HepG2 (cell line): ENCODE results near the gene SEMA3F. TPM values are rescaled to one million over a fixed set of nuclear protein-coding genes. Genes with fewer than 3 reads are reported as not detected.

Source experiments
- ATAC-seq: fragments of 200-7000 bp; cut with Tn5 transposase; 3 replicates; pipeline ENCODE4 v1.9.1; 2020; ENCODE audit warnings: mild to moderate bottlenecking, moderate library complexity
- BruUV-seq: library from RNA; stranded (reverse); fragments of 400-500 nt; replicated peaks from 2 replicates; lab custom pipeline; 2021; lab: Mats Ljungman, UMichigan
- CTCF ChIA-PET: fragments of 300-600 bp; formaldehyde crosslinking; extraction: SDS; loops from one replicate; lab custom pipeline; 2021; ENCODE audit warnings: low total read pairs, inconsistent platforms, low intra/inter-chr PET ratio; lab: Yijun Ruan, JAX
- POLR2A ChIA-PET: fragments of 350-600 bp; sonication (Branson Sonifier 250); formaldehyde crosslinking; loops from one replicate; lab custom pipeline; 2020; ENCODE audit warnings: antibody characterized with exemption, inconsistent platforms; lab: Yijun Ruan, JAX
- DNase-seq: peaks from one replicate; pipeline ENCODE4 v3.0.0-alpha.2; 2015; ENCODE audit warnings: low spot score
- FAIRE-seq: peaks from 3 replicates; lab custom pipeline; 2011; peaks lifted over from hg19 to GRCh38; lab: Jason Lieb, UNC
- H2AFZ ChIP-seq: one replicate; pipeline ENCODE4 v1.6.1; 2011; ENCODE audit warnings: low read length, inconsistent platforms
- H3K27ac ChIP-seq: fragments of 300-600 bp; 3 replicates; pipeline ENCODE4 v1.8.0; 2011; ENCODE audit warnings: mixed run types, mild to moderate bottlenecking, mixed read lengths, low read length, inconsistent platforms; ENCODE audit not compliant: insufficient read depth; ENCODE audit errors: extremely low read length
- H3K27me3 ChIP-seq, 2 experiments: fragments of 200-600 bp in 1 of 2; 2 replicates in 1 of 2; 3 replicates in 1 of 2; pipeline versions ENCODE4 v1.6.0 to v1.8.0; 2011; ENCODE audit warnings: low read length in 2 of 2, mild to moderate bottlenecking in 2 of 2, moderate library complexity in 2 of 2, inconsistent platforms in 1 of 2; ENCODE audit not compliant: insufficient read depth in 2 of 2, control insufficient read depth in 1 of 2
- H3K36me3 ChIP-seq, 2 experiments: fragments of 200-600 bp in 1 of 2; replicated peaks in 1 of 2; 2 replicates in 1 of 2; 3 replicates in 1 of 2; pipeline versions ENCODE4 v1.5.1 to v1.8.0; 2011; ENCODE audit warnings: low read length in 2 of 2, inconsistent platforms in 1 of 2; ENCODE audit not compliant: insufficient read depth in 2 of 2, control insufficient read depth in 1 of 2
- H3K4me1 ChIP-seq: 2 replicates; pipeline ENCODE4 v1.5.1; 2012; ENCODE audit warnings: low read length, inconsistent platforms; ENCODE audit not compliant: insufficient read depth
- H3K4me2 ChIP-seq: 2 replicates; pipeline ENCODE4 v1.6.0; 2011; ENCODE audit warnings: low read depth, low read length, inconsistent platforms
- H3K4me3 ChIP-seq, 3 experiments: fragments of 200-600 bp in 1 of 3; sonication (generic), shearing (Covaris generic) in 1 of 3; replicated peaks in 1 of 3; 2 replicates each; pipeline ENCODE4 v1.5.1; 2011 to 2016; ENCODE audit warnings: low read length in 3 of 3, inconsistent platforms in 2 of 3, low read depth in 2 of 3, mild to moderate bottlenecking in 2 of 3, control low read depth in 1 of 3, mixed read lengths in 1 of 3; ENCODE audit not compliant: insufficient read depth in 1 of 3
- H3K79me2 ChIP-seq: one replicate; pipeline ENCODE4 v1.6.1; 2011; ENCODE audit warnings: low read length, inconsistent platforms; ENCODE audit not compliant: insufficient read depth
- H3K9ac ChIP-seq: 2 replicates; pipeline ENCODE4 v1.6.0; 2011; ENCODE audit warnings: mild to moderate bottlenecking, low read depth, low read length, inconsistent platforms; ENCODE audit not compliant: insufficient read depth
- H3K9me3 ChIP-seq: 2 replicates; pipeline ENCODE4 v1.5.1; 2012; ENCODE audit warnings: mild to moderate bottlenecking, low read length
- H4K20me1 ChIP-seq: 2 replicates; pipeline ENCODE4 v1.6.0; 2011; ENCODE audit warnings: inconsistent platforms, mild to moderate bottlenecking, low read length, moderate library complexity; ENCODE audit not compliant: insufficient read depth
- BCL3 ChIP-seq: sonication (generic); formaldehyde crosslinking; IDR thresholded peaks from 2 replicates; pipeline ENCODE4 v1.5.1; 2020; ENCODE audit warnings: mild to moderate bottlenecking, missing genetic modification reagents, moderate library complexity
- CENPT ChIP-seq: sonication (generic); formaldehyde crosslinking; IDR thresholded peaks from 2 replicates; pipeline ENCODE4 v1.8.0; 2022; ENCODE audit warnings: low read depth, mild to moderate bottlenecking, moderate library complexity, missing genetic modification reagents
- IRF9 ChIP-seq: sonication (generic); formaldehyde crosslinking; IDR thresholded peaks from 2 replicates; pipeline ENCODE4 v1.8.0; 2022; ENCODE audit warnings: missing genetic modification reagents, mild to moderate bottlenecking, borderline replicate concordance
- RARA ChIP-seq: IDR thresholded peaks from 2 replicates; pipeline ENCODE4 v1.6.1; 2016; ENCODE audit warnings: missing genetic modification reagents, missing compliant biosample characterization
- SNRNP70 ChIP-seq: fragments of 200-400 bp; formaldehyde crosslinking; IDR thresholded peaks from 2 replicates; pipeline ENCODE4 v1.6.1; 2017; ENCODE audit warnings: mild to moderate bottlenecking, low read depth, low read length, moderate library complexity
- SRSF9 ChIP-seq: fragments of 200-400 bp; formaldehyde crosslinking; IDR thresholded peaks from 2 replicates; pipeline ENCODE4 v1.6.1; 2018; ENCODE audit warnings: borderline replicate concordance, mild to moderate bottlenecking, low read depth, low read length; ENCODE audit not compliant: insufficient read depth, poor library complexity, severe bottlenecking
- ZNF124 ChIP-seq: sonication (generic); formaldehyde crosslinking; IDR thresholded peaks from 2 replicates; pipeline ENCODE4 v1.4.0; 2020; ENCODE audit warnings: missing genetic modification reagents
- ZNF30 ChIP-seq: sonication (generic); formaldehyde crosslinking; IDR thresholded peaks from 2 replicates; pipeline ENCODE4 v1.5.0; 2020; ENCODE audit warnings: mild to moderate bottlenecking, missing genetic modification reagents
- ZNF350 ChIP-seq: sonication (generic); formaldehyde crosslinking; IDR thresholded peaks from 2 replicates; pipeline ENCODE4 v1.4.0; 2020; ENCODE audit warnings: mild to moderate bottlenecking, low read depth, missing genetic modification reagents, borderline replicate concordance
- ZNF441 ChIP-seq: sonication (generic); formaldehyde crosslinking; IDR thresholded peaks from 2 replicates; pipeline ENCODE4 v1.7.0; 2021; ENCODE audit warnings: missing genetic modification reagents, borderline replicate concordance
- ZNF710 ChIP-seq: sonication (generic); formaldehyde crosslinking; IDR thresholded peaks from 2 replicates; pipeline ENCODE4 v1.5.0; 2020; ENCODE audit warnings: mild to moderate bottlenecking, missing genetic modification reagents, borderline replicate concordance
- ZNF768 ChIP-seq: sonication (generic); formaldehyde crosslinking; IDR thresholded peaks from 2 replicates; pipeline ENCODE4 v1.4.0; 2020; ENCODE audit warnings: missing genetic modification reagents
- ZNF883 ChIP-seq: sonication (generic); formaldehyde crosslinking; IDR thresholded peaks from 2 replicates; pipeline ENCODE4 v1.5.1; 2020; ENCODE audit warnings: mild to moderate bottlenecking, missing genetic modification reagents; ENCODE audit errors: not compliant biosample characterization
- WGBS: methylation state at CpG from one replicate; pipeline ENCODE4 v1.1.6; 2017; ENCODE audit warnings: low lambda C conversion rate; 5-methylcytosine and 5-hydroxymethylcytosine counted together
- in situ Hi-C: cut with HindIII; loops from 2 replicates; pipeline ENCODE4 v1.10.0; 2017; ENCODE audit warnings: low pct_unique_long_range_greater_than_20kb; ENCODE audit not compliant: extremely low pct_ligation_motif_present
- intact Hi-C: fragments of 100-400 bp; cut with micrococcal nuclease; formaldehyde crosslinking; loops from one replicate; pipeline ENCODE4 v1.10.0; 2022; ENCODE audit not compliant: unreplicated experiment
- polyA plus RNA-seq, 8 experiments: library from polyadenylated mRNA; depleted of rRNA in 3 of 8; stranded (reverse) in 7 of 8; unstranded in 1 of 8; fragments of >200 nt; fragmentation: Illumina TruSeq in 4 of 8; extraction: Trizol in 4 of 8; gene quantifications; 2 replicates each; pipeline versions ENCODE4 v1.2.1 to v1.2.3, GENCODE V29; 2011 to 2016; ENCODE audit warnings: low read depth in 4 of 8, missing spikeins in 1 of 8, mixed read lengths in 1 of 8; ENCODE audit not compliant: insufficient read depth in 1 of 8
- total RNA-seq, 5 experiments: library from RNA; depleted of rRNA; stranded (reverse); fragments of >200 nt; fragmentation: Illumina TruSeq; extraction: Trizol; gene quantifications; 2 replicates each; pipeline ENCODE4 v1.2.3, GENCODE V29; 2016; ENCODE audit warnings: low read depth in 1 of 5
- TF ChIP-seq, protein P1 (sequence below): sonication (generic); formaldehyde crosslinking; IDR thresholded peaks from 2 replicates; pipeline ENCODE4 v1.8.1; 2022; ENCODE audit warnings: low read depth, mild to moderate bottlenecking, missing genetic modification reagents

Gene SEMA3F
- total and polyA plus RNA-seq, 2 of the 13 experiments (the other 11 are each of a cell fraction or from before 2014, with no cell fraction given): 7.6 to 17.2 TPM

GRCh38 chr3:50150863-50151686 lies 4.0 kb upstream of the SEMA3F start:
- peak overlapping the region; percentile 35 to 60 (median 43); a peak in 4 of 6 replicates for H3K4me3 ChIP-seq
- no TSS peak for BruUV-seq
- no peaks in the 10 kb centered on the region for H4K20me1 ChIP-seq
- peaks cover 6% of the 10 kb centered on the region for H3K79me2 ChIP-seq
- intact Hi-C loops (no loop called here), in situ Hi-C loops (no loop called here)
- H3K4me1 ChIP-seq: peaks cover 71% of the 10 kb centered on the region
- peak overlapping the region; percentile 70 for H2AFZ ChIP-seq
- ATAC-seq: peak; percentile 11
- no peak for DNase-seq
- ChIA-PET POLR2A (interaction anchor here (0.9 to 4.3 kb wide), 13 partner anchors 10 to 114 kb away, joined by 3 to 23 read pairs (median 6); partner anchors contain the start of gene GNAT1), CTCF (no interaction called here)
- FAIRE-seq: no peak
- WGBS: 30% methylated on average over 8 of the region's 18 CpGs
- H3K9me3 ChIP-seq: no peaks in the 10 kb centered on the region
- peak overlapping the region; percentile 93 for H3K4me2 ChIP-seq
- no peaks in the 10 kb centered on the region for H3K36me3 ChIP-seq
- peak overlapping the region; percentile 58 for H3K9ac ChIP-seq
- peak overlapping the region; percentile 69 for H3K27ac ChIP-seq
- H3K27me3 ChIP-seq: peaks cover 0 to 15% of the 10 kb centered on the region in 2 experiments; a peak in 2 of 5 replicates
- TF ChIP-seq ZNF441 (CRISPR knock-in tag) (no peak), ZNF710 (CRISPR knock-in tag) (0 out of 2 replicates have a peak, but pooled peaks have one; percentile 25), CENPT (no peak), SRSF9 (no peak), ZNF350 (0 out of 2 replicates have a peak, but pooled peaks have one; percentile 39), ZNF883 (CRISPR knock-in tag) (no peak), SNRNP70 (no peak), BCL3 (CRISPR knock-in tag) (peak; percentile 20; the same call in 1 of the 2 replicates), IRF9 (CRISPR knock-in tag) (peak; percentile 55; the same call in 1 of the 2 replicates), RARA (CRISPR knock-in tag) (peak; percentile 72), ZNF768 (CRISPR knock-in tag) (0 out of 2 replicates have a peak, but pooled peaks have one; percentile 7), ZNF30 (CRISPR knock-in tag) (no peak), ZNF124 (no peak)
- TF ChIP-seq, protein P1, sequence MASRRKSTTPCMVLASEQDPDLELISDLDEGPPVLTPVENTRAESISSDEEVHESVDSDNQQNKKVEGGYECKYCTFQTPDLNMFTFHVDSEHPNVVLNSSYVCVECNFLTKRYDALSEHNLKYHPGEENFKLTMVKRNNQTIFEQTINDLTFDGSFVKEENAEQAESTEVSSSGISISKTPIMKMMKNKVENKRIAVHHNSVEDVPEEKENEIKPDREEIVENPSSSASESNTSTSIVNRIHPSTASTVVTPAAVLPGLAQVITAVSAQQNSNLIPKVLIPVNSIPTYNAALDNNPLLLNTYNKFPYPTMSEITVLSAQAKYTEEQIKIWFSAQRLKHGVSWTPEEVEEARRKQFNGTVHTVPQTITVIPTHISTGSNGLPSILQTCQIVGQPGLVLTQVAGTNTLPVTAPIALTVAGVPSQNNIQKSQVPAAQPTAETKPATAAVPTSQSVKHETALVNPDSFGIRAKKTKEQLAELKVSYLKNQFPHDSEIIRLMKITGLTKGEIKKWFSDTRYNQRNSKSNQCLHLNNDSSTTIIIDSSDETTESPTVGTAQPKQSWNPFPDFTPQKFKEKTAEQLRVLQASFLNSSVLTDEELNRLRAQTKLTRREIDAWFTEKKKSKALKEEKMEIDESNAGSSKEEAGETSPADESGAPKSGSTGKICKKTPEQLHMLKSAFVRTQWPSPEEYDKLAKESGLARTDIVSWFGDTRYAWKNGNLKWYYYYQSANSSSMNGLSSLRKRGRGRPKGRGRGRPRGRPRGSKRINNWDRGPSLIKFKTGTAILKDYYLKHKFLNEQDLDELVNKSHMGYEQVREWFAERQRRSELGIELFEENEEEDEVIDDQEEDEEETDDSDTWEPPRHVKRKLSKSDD: no peak
